ENCODE data around the gene SP4. TPM values are rescaled to one million over a fixed set of nuclear protein-coding genes. Genes with fewer than 3 reads are reported as not detected.

SP4 gene
- total RNA-seq, 2 donors from 2014 or later = 5.3 to 6.0 TPM

GRCh38 chr7:21562385-21562784 is 134.5 kb downstream of the SP4 start:
- ATAC-seq (no peak), DNase-seq (no peak)
- TF ChIP-seq POLR2A (IDR thresholded peaks at IDR 0.05) = no peak
- TF ChIP-seq, protein P1, sequence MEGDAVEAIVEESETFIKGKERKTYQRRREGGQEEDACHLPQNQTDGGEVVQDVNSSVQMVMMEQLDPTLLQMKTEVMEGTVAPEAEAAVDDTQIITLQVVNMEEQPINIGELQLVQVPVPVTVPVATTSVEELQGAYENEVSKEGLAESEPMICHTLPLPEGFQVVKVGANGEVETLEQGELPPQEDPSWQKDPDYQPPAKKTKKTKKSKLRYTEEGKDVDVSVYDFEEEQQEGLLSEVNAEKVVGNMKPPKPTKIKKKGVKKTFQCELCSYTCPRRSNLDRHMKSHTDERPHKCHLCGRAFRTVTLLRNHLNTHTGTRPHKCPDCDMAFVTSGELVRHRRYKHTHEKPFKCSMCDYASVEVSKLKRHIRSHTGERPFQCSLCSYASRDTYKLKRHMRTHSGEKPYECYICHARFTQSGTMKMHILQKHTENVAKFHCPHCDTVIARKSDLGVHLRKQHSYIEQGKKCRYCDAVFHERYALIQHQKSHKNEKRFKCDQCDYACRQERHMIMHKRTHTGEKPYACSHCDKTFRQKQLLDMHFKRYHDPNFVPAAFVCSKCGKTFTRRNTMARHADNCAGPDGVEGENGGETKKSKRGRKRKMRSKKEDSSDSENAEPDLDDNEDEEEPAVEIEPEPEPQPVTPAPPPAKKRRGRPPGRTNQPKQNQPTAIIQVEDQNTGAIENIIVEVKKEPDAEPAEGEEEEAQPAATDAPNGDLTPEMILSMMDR (IDR thresholded peaks at IDR 0.05) = no peak
- 82 to 87% methylated on average over 1 of the region's 1 CpG for WGBS, 2 donors
- Histone ChIP-seq H3K4me3 (no peak overlapping the region), H3K27ac (no peak overlapping the region), H3K27me3 (no peaks in the 10 kb centered on the region), H3K36me3 (replicated peaks in 1 of 2; ENCODE audit: insufficient read depth in 1 of 2, low read depth in 2 of 2) (no peaks in the 10 kb centered on the region), H3K4me1 (peaks cover 9% of the 10 kb centered on the region), H3K9me3 (no peaks in the 10 kb centered on the region)
- intact Hi-C loops (cut with DNase I) = no loop called here

MicroRNAs within 50 kb of the gene (microRNA counts, 767-probe panel; counts per million panel counts)
- microRNA hsa-miR-1183 = 0 to 736 counts per million in 2 donors

Small RNA genes within 50 kb of the gene (microRNA-seq; reads per million reads assigned to microRNA genes)
- gene MIR1183 (ENCODE audit: borderline number of aligned reads in 2 of 2, borderline replicate concordance in 2 of 2) = 0 reads per million in 2 donors

Small RNA genes within 50 kb of the gene (small RNA-seq; reads per million reads assigned to genes)
- not detected for gene MIR1183
- not detected for gene RNU1-15P

Other genes with a start within 250 kb of the SP4 start
- under 1 TPM; 0.52 to 0.99 TPM for gene DNAH11, start 115.0 kb downstream of the SP4 start, total RNA-seq

Data from body of pancreas (tissue), 4 donors.